Epidermal melanocyte (primary cell): ENCODE data around the gene SRC.

Experiments
- DNase-seq: peaks from one replicate; pipeline ENCODE4 v3.0.0; 2011; ENCODE audit warnings: low spot score; ENCODE audit not compliant: insufficient read length

SRC gene

DNA sequence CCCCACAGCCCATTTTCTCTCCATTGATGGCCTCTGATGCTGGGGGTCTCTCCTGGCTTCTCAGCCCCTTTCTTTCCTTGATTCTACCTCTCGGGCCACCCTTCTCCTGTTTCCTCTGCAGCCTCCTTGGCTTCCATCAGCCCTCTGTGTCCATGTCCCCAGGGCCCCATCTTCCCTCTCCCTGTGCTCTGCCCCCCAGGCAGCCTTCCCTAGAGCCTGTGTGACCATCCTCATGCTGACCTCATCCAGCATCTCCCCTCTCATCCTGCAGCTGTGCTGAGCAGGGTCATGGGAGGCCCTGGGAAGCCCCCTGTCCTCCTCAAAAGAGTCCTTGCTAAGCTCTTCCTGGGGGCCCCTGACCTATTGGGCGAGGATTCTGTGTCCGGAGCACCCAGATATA, 101.7 kb downstream of the SRC start:
- no peak for DNase-seq

DNA sequence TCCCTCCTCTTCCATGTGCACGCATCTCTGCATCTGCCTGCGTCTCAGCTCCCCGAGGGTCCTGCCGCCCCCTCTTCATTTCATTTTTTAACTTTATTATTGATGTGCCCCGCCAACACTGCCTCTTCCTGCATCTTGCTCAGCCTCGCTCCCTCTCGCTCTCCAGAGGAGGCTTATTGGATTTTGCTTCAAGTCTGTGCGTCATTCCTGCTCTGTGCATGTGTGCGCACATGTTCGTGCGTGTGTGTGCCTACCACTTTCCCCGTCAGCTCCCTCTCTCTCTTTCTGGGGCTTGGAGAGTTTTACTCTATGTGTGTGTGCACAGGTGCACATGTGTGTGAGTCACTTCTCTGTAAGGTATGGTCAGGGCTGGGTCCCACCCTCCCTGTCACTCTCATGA, 103.3 kb downstream of the SRC start:
- DNase-seq: no peak

DNA sequence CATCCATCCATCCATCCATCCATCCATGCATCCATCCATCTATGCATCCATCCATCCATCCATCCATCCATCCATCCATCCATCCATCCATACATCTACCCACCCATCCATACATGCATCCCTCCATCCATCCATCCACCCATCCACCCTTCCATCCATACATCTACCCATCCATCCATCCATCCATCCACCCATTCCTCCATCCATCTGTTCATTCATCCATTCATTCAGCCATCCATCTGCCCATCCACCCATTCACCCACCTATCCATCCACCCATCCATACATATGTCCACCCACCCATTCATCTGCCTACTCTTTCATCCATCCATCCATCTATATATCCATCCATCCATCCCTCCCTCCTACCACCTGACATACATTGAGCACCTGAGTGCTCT, 104.4 kb downstream of the SRC start:
- DNase-seq: no peak

DNA sequence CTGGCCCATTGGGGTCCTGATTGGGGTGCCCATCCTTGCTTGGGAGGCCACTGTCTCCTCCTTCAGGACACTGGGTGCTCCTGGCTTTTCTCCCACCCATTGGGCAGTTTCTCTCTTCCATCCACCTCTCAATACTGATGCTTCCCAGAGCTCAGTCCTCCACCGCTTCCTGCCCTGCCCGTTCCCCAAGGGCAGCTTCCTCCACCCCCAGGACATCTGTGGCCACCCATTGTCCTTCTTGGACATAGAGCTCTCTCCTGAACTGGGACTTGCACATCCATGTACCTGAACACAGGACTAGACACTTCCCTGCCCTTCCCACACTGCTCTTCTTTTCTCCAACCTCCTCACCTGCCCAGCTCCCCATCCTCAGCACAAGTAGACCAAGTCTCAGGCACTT, 105.7 kb downstream of the SRC start:
- no peak for DNase-seq

DNA sequence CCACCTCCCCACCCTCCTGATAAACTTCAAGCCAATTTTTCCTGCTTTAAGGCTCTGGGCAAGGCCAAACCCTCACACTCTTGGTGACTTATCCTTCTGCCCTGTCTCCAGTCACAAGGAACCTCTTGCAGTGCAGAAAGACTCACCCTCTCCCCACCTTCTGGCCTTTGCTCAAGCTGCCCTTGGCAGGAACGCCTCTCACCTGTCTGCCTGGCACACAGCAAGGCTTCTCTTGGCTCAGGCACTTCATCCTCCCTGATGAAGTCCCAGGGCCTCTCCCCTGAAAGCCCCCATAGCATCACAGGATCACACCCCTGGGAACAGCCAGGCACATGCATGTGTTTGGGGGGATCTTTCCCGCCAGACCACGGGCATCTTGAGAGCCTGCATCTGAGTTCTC, 106.3 kb downstream of the SRC start:
- DNase-seq: no peak

DNA sequence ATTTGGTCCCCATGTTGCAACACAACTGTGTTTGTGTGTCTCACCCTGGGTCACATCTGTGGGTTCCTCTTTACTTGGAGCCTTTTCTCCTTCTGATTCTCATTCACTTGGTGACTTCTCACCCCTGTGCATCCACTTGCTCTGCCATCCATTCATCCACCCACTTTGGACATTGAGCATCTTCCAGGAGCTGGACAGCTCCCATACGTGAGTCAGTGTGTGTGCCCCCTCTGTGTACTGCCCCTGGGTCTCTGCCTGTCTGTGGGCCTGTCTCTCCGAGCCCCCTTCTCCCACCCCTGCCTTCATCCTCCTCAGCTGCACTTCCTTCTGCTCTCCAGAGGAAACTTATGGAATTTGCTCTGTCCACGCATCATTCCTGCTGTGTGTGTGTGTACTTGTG, 107.3 kb downstream of the SRC start:
- DNase-seq: no peak

DNA sequence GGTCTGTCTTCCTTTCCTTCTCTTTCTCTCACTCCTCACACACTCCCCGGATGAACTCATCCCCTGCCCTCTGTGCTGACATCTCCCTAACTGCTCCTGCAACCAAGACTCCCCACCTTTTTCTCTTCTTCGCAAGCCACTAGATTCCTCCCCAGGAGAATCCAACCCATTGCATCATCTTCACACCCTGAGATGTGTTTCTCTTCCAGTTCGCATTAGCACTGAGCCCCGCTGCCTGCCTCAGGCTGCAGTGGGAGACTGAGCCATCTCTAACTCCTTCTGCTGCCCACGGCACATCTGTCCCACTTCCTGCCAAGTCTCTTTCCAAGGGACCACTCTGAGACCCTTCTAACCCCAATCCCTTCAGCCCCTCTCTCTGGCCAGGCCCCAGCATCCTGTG, 107.9 kb downstream of the SRC start:
- DNase-seq: no peak

DNA sequence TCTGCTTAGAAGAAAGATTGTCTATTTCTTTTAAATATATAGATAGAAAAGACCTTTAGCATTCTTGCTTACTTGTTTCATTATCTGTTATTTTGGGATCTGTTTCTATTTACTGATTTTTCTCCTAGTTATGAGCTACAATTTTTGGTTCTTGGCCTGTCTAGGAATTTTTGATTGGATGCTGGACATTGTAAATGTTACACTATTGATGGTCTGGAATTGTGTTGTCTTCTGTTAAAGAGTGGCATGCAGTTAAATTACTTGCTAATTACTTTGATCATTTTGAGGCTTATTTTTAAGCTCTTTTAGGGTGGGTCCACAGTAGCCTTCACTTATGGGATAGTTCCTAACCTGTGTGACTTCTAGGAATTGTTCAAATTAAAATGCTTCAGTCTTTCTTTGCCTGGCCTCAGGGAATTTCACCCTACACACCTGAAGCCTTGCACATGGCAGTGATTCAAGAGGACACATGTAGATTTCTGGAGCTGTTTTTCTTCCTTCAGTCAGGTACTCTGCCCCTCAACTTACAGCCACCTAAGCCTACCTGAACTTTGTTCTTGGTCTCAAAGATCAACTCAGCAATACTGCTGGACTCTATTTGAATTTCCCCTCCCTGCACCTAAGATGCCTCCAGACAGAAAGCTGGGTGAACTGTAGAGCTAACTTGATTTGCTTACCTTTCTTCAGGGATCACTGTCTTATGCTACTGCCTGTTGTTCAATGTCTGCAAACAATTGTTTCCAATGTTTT, 108.9 kb downstream of the SRC start:
- DNase-seq: no peak
